ENCODE measurements around the gene ZNF521. TPM values are rescaled to one million over a fixed set of nuclear protein-coding genes. Genes with fewer than 3 reads are reported as not detected.

ZNF521 gene
- total and polyA plus RNA-seq, 4 donors = 0.50 to 3.7 (median 1.5) TPM

DNA sequence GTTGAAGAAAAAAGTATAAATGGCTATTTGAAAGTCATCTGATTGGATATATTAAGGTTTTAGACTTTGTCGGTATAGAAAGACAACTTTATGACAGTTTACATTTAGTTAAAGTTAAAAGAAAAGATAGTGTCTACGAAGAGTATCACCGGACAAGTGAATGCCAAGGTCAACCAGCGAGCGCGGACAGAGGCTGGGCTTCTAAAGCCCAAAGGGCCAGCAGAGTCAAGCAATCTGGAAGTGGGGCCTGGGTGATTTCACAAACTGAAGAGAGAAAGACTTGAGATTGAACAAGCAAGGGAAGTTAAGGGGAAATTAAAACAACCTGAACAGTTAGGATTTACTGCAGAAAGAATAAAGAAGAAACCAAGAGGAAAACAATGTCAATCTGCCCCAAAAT lies 16.3 kb downstream of the ZNF521 start:
- Histone ChIP-seq H3K9me3 (ENCODE audit: control insufficient read depth in 4 of 4, low read length in 3 of 4) (no peaks in the 10 kb centered on the region), H3K36me3 (ENCODE audit: control insufficient read depth in 4 of 4, insufficient read depth in 3 of 4, low read depth in 1 of 4, low read length in 3 of 4) (no peaks in the 10 kb centered on the region), H3K4me1 (ENCODE audit: control insufficient read depth in 4 of 4, insufficient read depth in 4 of 4, low read length in 3 of 4) (no peaks in the 10 kb centered on the region), H3K27me3 (ENCODE audit: control insufficient read depth in 4 of 4, insufficient read depth in 4 of 4, low read length in 3 of 4) (peaks cover 0 to 3% (median 0%) of the 10 kb centered on the region in 4 donors), H3K9ac (ENCODE audit: low read depth in 1 of 2, low read length in 2 of 2) (no peak overlapping the region), H3K4me3 (ENCODE audit: low read depth in 1 of 3, low read length in 3 of 3) (no peak overlapping the region), H3K27ac (ENCODE audit: low read depth in 1 of 2, low read length in 2 of 2) (no peak overlapping the region)
- TF ChIP-seq GABPA (IDR thresholded peaks at IDR 0.05 in 1 of 2, conservative IDR thresholded peaks at IDR 0.05 in 1 of 2) = no peak
- TF ChIP-seq HNF4G (IDR thresholded peaks at IDR 0.05) = no peak
- TF ChIP-seq, protein P1, sequence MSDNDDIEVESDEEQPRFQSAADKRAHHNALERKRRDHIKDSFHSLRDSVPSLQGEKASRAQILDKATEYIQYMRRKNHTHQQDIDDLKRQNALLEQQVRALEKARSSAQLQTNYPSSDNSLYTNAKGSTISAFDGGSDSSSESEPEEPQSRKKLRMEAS (IDR thresholded peaks at IDR 0.05) = no peak
- no peak for TF ChIP-seq RXRA (IDR thresholded peaks at IDR 0.05)
- no peak for TF ChIP-seq NR2F2 (IDR thresholded peaks at IDR 0.05)
- no peak for TF ChIP-seq JUND (IDR thresholded peaks at IDR 0.05)
- TF ChIP-seq, protein P2, sequence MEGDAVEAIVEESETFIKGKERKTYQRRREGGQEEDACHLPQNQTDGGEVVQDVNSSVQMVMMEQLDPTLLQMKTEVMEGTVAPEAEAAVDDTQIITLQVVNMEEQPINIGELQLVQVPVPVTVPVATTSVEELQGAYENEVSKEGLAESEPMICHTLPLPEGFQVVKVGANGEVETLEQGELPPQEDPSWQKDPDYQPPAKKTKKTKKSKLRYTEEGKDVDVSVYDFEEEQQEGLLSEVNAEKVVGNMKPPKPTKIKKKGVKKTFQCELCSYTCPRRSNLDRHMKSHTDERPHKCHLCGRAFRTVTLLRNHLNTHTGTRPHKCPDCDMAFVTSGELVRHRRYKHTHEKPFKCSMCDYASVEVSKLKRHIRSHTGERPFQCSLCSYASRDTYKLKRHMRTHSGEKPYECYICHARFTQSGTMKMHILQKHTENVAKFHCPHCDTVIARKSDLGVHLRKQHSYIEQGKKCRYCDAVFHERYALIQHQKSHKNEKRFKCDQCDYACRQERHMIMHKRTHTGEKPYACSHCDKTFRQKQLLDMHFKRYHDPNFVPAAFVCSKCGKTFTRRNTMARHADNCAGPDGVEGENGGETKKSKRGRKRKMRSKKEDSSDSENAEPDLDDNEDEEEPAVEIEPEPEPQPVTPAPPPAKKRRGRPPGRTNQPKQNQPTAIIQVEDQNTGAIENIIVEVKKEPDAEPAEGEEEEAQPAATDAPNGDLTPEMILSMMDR (IDR thresholded peaks at IDR 0.05; ENCODE audit: low read depth, low read length, missing input control) = no peak
- TF ChIP-seq SP1 (IDR thresholded peaks at IDR 0.05) = no peak
- TF ChIP-seq EGR1 (IDR thresholded peaks at IDR 0.05; ENCODE audit: low read depth in 2 of 2) = no peak
- no peak for TF ChIP-seq FOXA1 (IDR thresholded peaks at IDR 0.05)
- TF ChIP-seq, protein P3, sequence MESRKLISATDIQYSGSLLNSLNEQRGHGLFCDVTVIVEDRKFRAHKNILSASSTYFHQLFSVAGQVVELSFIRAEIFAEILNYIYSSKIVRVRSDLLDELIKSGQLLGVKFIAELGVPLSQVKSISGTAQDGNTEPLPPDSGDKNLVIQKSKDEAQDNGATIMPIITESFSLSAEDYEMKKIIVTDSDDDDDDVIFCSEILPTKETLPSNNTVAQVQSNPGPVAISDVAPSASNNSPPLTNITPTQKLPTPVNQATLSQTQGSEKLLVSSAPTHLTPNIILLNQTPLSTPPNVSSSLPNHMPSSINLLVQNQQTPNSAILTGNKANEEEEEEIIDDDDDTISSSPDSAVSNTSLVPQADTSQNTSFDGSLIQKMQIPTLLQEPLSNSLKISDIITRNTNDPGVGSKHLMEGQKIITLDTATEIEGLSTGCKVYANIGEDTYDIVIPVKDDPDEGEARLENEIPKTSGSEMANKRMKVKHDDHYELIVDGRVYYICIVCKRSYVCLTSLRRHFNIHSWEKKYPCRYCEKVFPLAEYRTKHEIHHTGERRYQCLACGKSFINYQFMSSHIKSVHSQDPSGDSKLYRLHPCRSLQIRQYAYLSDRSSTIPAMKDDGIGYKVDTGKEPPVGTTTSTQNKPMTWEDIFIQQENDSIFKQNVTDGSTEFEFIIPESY (IDR thresholded peaks at IDR 0.05) = no peak
- no peak for DNase-seq (ENCODE audit: low spot score)
- 83% methylated on average over 6 of the region's 6 CpGs for WGBS

DNA sequence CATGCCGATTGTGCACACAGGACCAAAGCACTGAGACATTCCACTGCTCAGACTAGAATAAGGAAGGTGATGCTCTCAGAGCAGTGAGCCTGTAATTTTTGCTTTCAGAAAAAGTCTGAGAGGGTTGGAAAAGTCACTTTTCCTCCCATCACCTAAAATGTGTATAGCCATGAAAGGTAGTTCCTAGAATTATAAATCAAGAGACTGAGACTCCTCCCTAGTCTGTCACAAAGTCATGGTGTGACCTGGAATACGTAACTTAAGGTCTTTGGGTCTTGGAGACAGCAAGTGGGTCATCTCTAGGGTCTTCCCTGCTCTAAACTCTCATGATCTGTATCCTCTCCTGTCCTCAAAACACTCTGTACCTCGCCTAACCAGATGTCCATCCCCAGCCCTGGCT lies 16.9 kb downstream of the ZNF521 start:
- WGBS = 66% methylated on average over 3 of the region's 3 CpGs
- no peaks in the 10 kb centered on the region for H3K4me1 ChIP-seq (ENCODE audit: control insufficient read depth in 4 of 4, insufficient read depth in 4 of 4, low read length in 3 of 4)
- TF ChIP-seq HNF4A (conservative IDR thresholded peaks at IDR 0.05) = no peak
- H3K9ac ChIP-seq (ENCODE audit: low read depth in 1 of 2, low read length in 2 of 2) = no peak overlapping the region
- H3K4me3 ChIP-seq (ENCODE audit: low read depth in 1 of 3, low read length in 3 of 3) = no peak overlapping the region
- peaks cover 0 to 3% (median 0%) of the 10 kb centered on the region in 4 donors for H3K27me3 ChIP-seq (ENCODE audit: control insufficient read depth in 4 of 4, insufficient read depth in 4 of 4, low read length in 3 of 4)
- H3K27ac ChIP-seq (ENCODE audit: low read depth in 1 of 2, low read length in 2 of 2) = no peak overlapping the region
- DNase-seq (ENCODE audit: low spot score) = no peak
- H3K36me3 ChIP-seq (ENCODE audit: control insufficient read depth in 4 of 4, insufficient read depth in 3 of 4, low read depth in 1 of 4, low read length in 3 of 4) = no peaks in the 10 kb centered on the region
- H3K9me3 ChIP-seq (ENCODE audit: control insufficient read depth in 4 of 4, low read length in 3 of 4) = no peaks in the 10 kb centered on the region

DNA sequence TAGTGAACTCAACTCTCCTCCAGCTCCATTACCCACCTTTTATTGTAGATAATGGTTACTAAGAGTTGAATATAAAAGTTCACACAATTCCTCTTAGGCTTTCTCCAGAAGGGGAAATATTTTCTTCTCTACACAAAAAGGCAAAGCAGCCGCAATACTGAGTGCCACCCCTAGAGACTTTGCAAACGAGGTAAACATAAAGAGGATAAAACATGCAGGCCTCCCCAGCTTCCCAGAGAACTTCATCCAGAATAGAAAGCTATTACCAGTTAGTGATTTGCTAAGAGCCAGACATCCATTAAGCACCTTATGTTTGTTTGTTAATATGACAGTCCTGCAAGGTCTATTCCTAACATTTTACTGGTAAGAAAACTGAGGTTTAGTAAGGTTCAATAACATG lies 17.4 kb downstream of the ZNF521 start:
- H3K4me3 ChIP-seq (ENCODE audit: low read depth in 1 of 3, low read length in 3 of 3) = no peak overlapping the region
- H3K27me3 ChIP-seq (ENCODE audit: control insufficient read depth in 4 of 4, insufficient read depth in 4 of 4, low read length in 3 of 4) = peaks cover 0 to 3% (median 0%) of the 10 kb centered on the region in 4 donors
- H3K9me3 ChIP-seq (ENCODE audit: control insufficient read depth in 4 of 4, low read length in 3 of 4) = no peaks in the 10 kb centered on the region
- no peak overlapping the region for H3K9ac ChIP-seq (ENCODE audit: low read depth in 1 of 2, low read length in 2 of 2)
- H3K4me1 ChIP-seq (ENCODE audit: control insufficient read depth in 4 of 4, insufficient read depth in 4 of 4, low read length in 3 of 4) = no peaks in the 10 kb centered on the region
- H3K27ac ChIP-seq (ENCODE audit: low read depth in 1 of 2, low read length in 2 of 2) = no peak overlapping the region
- no peaks in the 10 kb centered on the region for H3K36me3 ChIP-seq (ENCODE audit: control insufficient read depth in 4 of 4, insufficient read depth in 3 of 4, low read depth in 1 of 4, low read length in 3 of 4)
- DNase-seq (ENCODE audit: low spot score) = no peak
- WGBS = 61% methylated on average over 2 of the region's 2 CpGs
- TF ChIP-seq FOXA2 (IDR thresholded peaks at IDR 0.05) = no peak
- TF ChIP-seq FOXA1 (IDR thresholded peaks at IDR 0.05) = no peak
- no peak for TF ChIP-seq RAD21 (IDR thresholded peaks at IDR 0.05)
- no peak for TF ChIP-seq TAF1 (conservative IDR thresholded peaks at IDR 0.05)
- TF ChIP-seq, protein P4, sequence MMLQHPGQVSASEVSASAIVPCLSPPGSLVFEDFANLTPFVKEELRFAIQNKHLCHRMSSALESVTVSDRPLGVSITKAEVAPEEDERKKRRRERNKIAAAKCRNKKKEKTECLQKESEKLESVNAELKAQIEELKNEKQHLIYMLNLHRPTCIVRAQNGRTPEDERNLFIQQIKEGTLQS (IDR thresholded peaks at IDR 0.05) = no peak
- no peak for TF ChIP-seq JUND (IDR thresholded peaks at IDR 0.05)
- TF ChIP-seq, protein P3 (IDR thresholded peaks at IDR 0.05) = no peak
- no peak for TF ChIP-seq YY1 (IDR thresholded peaks at IDR 0.05)
- TF ChIP-seq, protein P1 (IDR thresholded peaks at IDR 0.05) = no peak
- TF ChIP-seq, protein P2 (IDR thresholded peaks at IDR 0.05; ENCODE audit: low read depth, low read length, missing input control) = no peak
- no peak for TF ChIP-seq HNF4A (conservative IDR thresholded peaks at IDR 0.05)
- TF ChIP-seq RXRA (IDR thresholded peaks at IDR 0.05) = no peak
- TF ChIP-seq EGR1 (IDR thresholded peaks at IDR 0.05; ENCODE audit: low read depth in 2 of 2) = no peak
- no peak for TF ChIP-seq GABPA (IDR thresholded peaks at IDR 0.05 in 1 of 2, conservative IDR thresholded peaks at IDR 0.05 in 1 of 2)
- TF ChIP-seq SP1 (IDR thresholded peaks at IDR 0.05) = no peak
